Gastrocnemius medialis (tissue), 4 donors: ENCODE results near the gene TMEM92. TPM values are rescaled to one million over a fixed set of nuclear protein-coding genes. Genes with fewer than 3 reads are reported as not detected.
A peak's percentile ranks its signal among the peaks of the same experiment; 100 is the strongest.

Experiments used
- ATAC-seq, 2 donors: fragments of 150-250 bp; one replicate each; pipeline ENCODE4 v1.9.1; 2016
- DNase-seq, 2 donors: peaks; one replicate each; pipeline ENCODE4 v3.0.0-alpha.2; 2019
- H3K27ac ChIP-seq, 4 donors: fragments of 200-600 bp; sonication (generic); 1 replicate in 1 of 4; 2 replicates in 3 of 4; pipeline ENCODE4 v1.5.1; 2016 to 2018; ENCODE audit warnings: mild to moderate bottlenecking in 2 of 4, moderate library complexity in 1 of 4
- H3K27me3 ChIP-seq, 3 donors: fragments of 200-600 bp; sonication (generic) in 2 of 3; 1 replicate in 1 of 3; 2 replicates in 2 of 3; pipeline versions ENCODE4 v1.5.1 to v1.6.0; 2016 to 2019; ENCODE audit warnings: mild to moderate bottlenecking in 1 of 3, moderate library complexity in 1 of 3
- H3K36me3 ChIP-seq, 2 donors: fragments of 200-600 bp; sonication (generic) in 1 of 2; one replicate each; pipeline ENCODE4 v1.5.1; 2017 to 2018
- H3K4me1 ChIP-seq, 2 donors: fragments of 200-600 bp; sonication (generic) in 1 of 2; one replicate each; pipeline ENCODE4 v1.5.1; 2016 to 2017; ENCODE audit warnings: mild to moderate bottlenecking in 2 of 2
- H3K4me3 ChIP-seq, 4 donors: fragments of 200-600 bp; sonication (generic) in 3 of 4; 1 replicate in 1 of 4; 2 replicates in 3 of 4; pipeline ENCODE4 v1.5.1; 2016 to 2019; ENCODE audit warnings: mild to moderate bottlenecking in 2 of 4
- H3K9me3 ChIP-seq, 3 donors: fragments of 200-600 bp; sonication (generic) in 2 of 3; 1 replicate in 1 of 3; 2 replicates in 2 of 3; pipeline ENCODE4 v1.5.1; 2016 to 2019
- CTCF ChIP-seq, 5 experiments: fragments of 450-650 bp in 3 of 5; fragments of 200-600 bp in 2 of 5; sonication (generic) in 2 of 5; IDR thresholded peaks in 4 of 5; conservative IDR thresholded peaks in 1 of 5; 1 replicate in 4 of 5; 2 replicates in 1 of 5; pipeline ENCODE4 v1.5.1; 2016 to 2019; ENCODE audit warnings: antibody characterized with exemption in 5 of 5, mild to moderate bottlenecking in 3 of 5, moderate library complexity in 3 of 5
- POLR2A ChIP-seq, 2 donors: fragments of 450-650 bp; IDR thresholded peaks; one replicate each; pipeline ENCODE4 v1.6.1; 2017; ENCODE audit warnings: antibody characterized with exemption in 2 of 2, mild to moderate bottlenecking in 2 of 2, moderate library complexity in 2 of 2
- in situ Hi-C, 4 donors: fragments of 200-750 bp; cut with MboI; loops; one replicate each; pipeline versions ENCODE4 v1.15.0 to v1.8.0; 2017; ENCODE audit warnings: low sequenced_read_pairs in 4 of 4
- intact Hi-C: fragments of 100-400 bp; cut with DNase I; formaldehyde crosslinking; loops from one replicate; pipeline ENCODE4 v1.15.1; 2023; ENCODE audit warnings: low total_unique reads
- total RNA-seq, 4 donors: library from RNA; depleted of rRNA; stranded (reverse); fragments of >200 nt; gene quantifications; one replicate each; pipeline versions ENCODE4 v1.1.0 to v1.2.3, GENCODE V29; 2016

TMEM92 gene
- total RNA-seq, 4 donors from 2014 or later: not detected

- H3K27me3 ChIP-seq: peaks cover 13 to 19% (median 18%) of the 10 kb centered on the region in 3 donors
- no peaks in the 10 kb centered on the region for H3K36me3 ChIP-seq
- intact Hi-C loops: loop anchor here (2.0 to 10.0 kb wide), 2 partner anchors 25 to 247 kb away; no protein-coding TSS in a partner anchor
- no peaks in the 10 kb centered on the region for H3K9me3 ChIP-seq
- no peak for DNase-seq
- no peak for TF ChIP-seq POLR2A (IDR thresholded peaks at IDR 0.05)
- peak overlapping the region in 2 of 4 donors; percentile 54 to 67 for H3K4me3 ChIP-seq
- H3K27ac ChIP-seq: peak overlapping the region in 3 of 4 donors; percentile 1 to 42 (median 28)
- in situ Hi-C loops: loop anchor here in 3 of 4 donors (5.0 kb wide), 3 partner anchors 50 to 70 kb away; partner anchors contain the start of gene COL1A1 (in 1 of the 3)
- peaks cover 0 to 8% of the 10 kb centered on the region in 2 donors for H3K4me1 ChIP-seq
- no peak for ATAC-seq
Observed at GRCh38 chr17:50272246-50272645, 2.0 kb upstream of the TMEM92 start.

- peak overlapping the region; percentile 42 to 69 (median 60) for H3K4me3 ChIP-seq
- H3K27ac ChIP-seq: peak overlapping the region in 3 of 4 donors; percentile 1 to 42 (median 28)
- TF ChIP-seq CTCF (IDR thresholded peaks at IDR 0.05 in 4 of 5, conservative IDR thresholded peaks at IDR 0.05 in 1 of 5) (peak; percentile 75 to 98 (median 94)), POLR2A (IDR thresholded peaks at IDR 0.05) (no peak)
- ATAC-seq (peak; percentile 46 to 59), DNase-seq (no peak)
- no peaks in the 10 kb centered on the region for H3K36me3 ChIP-seq
- intact Hi-C loops (loop anchor here (1.0 to 10.0 kb wide), 3 partner anchors 24 to 248 kb away; no protein-coding TSS in a partner anchor), in situ Hi-C loops (loop anchor here in 3 of 4 donors (5.0 kb wide), 3 partner anchors 51 to 71 kb away; partner anchors contain the start of gene COL1A1 (in 1 of the 3))
- peaks cover 13 to 19% (median 18%) of the 10 kb centered on the region in 3 donors for H3K27me3 ChIP-seq
- H3K4me1 ChIP-seq: peaks cover 0 to 8% of the 10 kb centered on the region in 2 donors
- H3K9me3 ChIP-seq: no peaks in the 10 kb centered on the region
Observed at GRCh38 chr17:50272711-50273653, 1.3 kb upstream of the TMEM92 start.

GRCh38 chr17:50273654-50274040, 619 bp upstream of the TMEM92 start:
- Histone ChIP-seq H3K4me3 (peak overlapping the region in 1 of 4 donors; percentile 54), H3K36me3 (no peaks in the 10 kb centered on the region), H3K9me3 (no peaks in the 10 kb centered on the region), H3K4me1 (peaks cover 0 to 8% of the 10 kb centered on the region in 2 donors), H3K27ac (no peak overlapping the region), H3K27me3 (peaks cover 13 to 19% (median 18%) of the 10 kb centered on the region in 3 donors)
- in situ Hi-C loops (loop anchor here in 3 of 4 donors (5.0 kb wide), 3 partner anchors 51 to 71 kb away; partner anchors contain the start of gene COL1A1 (in 1 of the 3)), intact Hi-C loops (loop anchor here (1.0 to 10.0 kb wide), 3 partner anchors 23 to 249 kb away; no protein-coding TSS in a partner anchor)
- DNase-seq: no peak
- TF ChIP-seq POLR2A (IDR thresholded peaks at IDR 0.05): no peak
- no peak for ATAC-seq

GRCh38 chr17:50274897-50275221, 593 bp downstream of the TMEM92 start:
- no peaks in the 10 kb centered on the region for H3K36me3 ChIP-seq
- peaks cover 0 to 8% of the 10 kb centered on the region in 2 donors for H3K4me1 ChIP-seq
- in situ Hi-C loops: loop anchor here in 3 of 4 donors (5.0 kb wide), 3 partner anchors 53 to 73 kb away; partner anchors contain the start of gene COL1A1 (in 1 of the 3)
- ATAC-seq (no peak), DNase-seq (no peak)
- H3K4me3 ChIP-seq: no peak overlapping the region
- no peaks in the 10 kb centered on the region for H3K9me3 ChIP-seq
- TF ChIP-seq CTCF (IDR thresholded peaks at IDR 0.05 in 4 of 5, conservative IDR thresholded peaks at IDR 0.05 in 1 of 5) (no peak), POLR2A (IDR thresholded peaks at IDR 0.05) (no peak)
- H3K27me3 ChIP-seq: peaks cover 13 to 19% (median 18%) of the 10 kb centered on the region in 3 donors
- intact Hi-C loops: loop anchor here (10.0 kb wide), 1 partner anchor 250 kb away; no protein-coding TSS in a partner anchor
- H3K27ac ChIP-seq: no peak overlapping the region

GRCh38 chr17:50275279-50275678, 1.0 kb downstream of the TMEM92 start:
- in situ Hi-C loops: no loop called here
- intact Hi-C loops: loop anchor here (10.0 kb wide), 1 partner anchor 250 kb away; no protein-coding TSS in a partner anchor
- H3K4me1 ChIP-seq: peaks cover 0 to 8% of the 10 kb centered on the region in 2 donors
- no peak overlapping the region for H3K4me3 ChIP-seq
- no peak for ATAC-seq
- no peak for DNase-seq
- no peaks in the 10 kb centered on the region for H3K9me3 ChIP-seq
- TF ChIP-seq POLR2A (IDR thresholded peaks at IDR 0.05) (no peak), CTCF (IDR thresholded peaks at IDR 0.05 in 4 of 5, conservative IDR thresholded peaks at IDR 0.05 in 1 of 5) (no peak)
- H3K27me3 ChIP-seq: peaks cover 13 to 19% (median 18%) of the 10 kb centered on the region in 3 donors
- no peak overlapping the region for H3K27ac ChIP-seq
- H3K36me3 ChIP-seq: no peaks in the 10 kb centered on the region
